Duodenal mucosa (tissue), 2 donors: Measurements from ENCODE around the gene NUTF2.
"Not testable (repeated sequence)": the region's sequence is repeated elsewhere in the genome, so short reads cannot be mapped to it uniquely, and the experiment has no call there.

Experiments used
- H3K27ac ChIP-seq: one replicate; pipeline ENCODE4 v1.7.0; 2013; ENCODE audit warnings: low read depth, low read length
- H3K27me3 ChIP-seq, 2 donors: one replicate each; pipeline ENCODE4 v1.7.0; 2013; ENCODE audit warnings: low read length in 2 of 2, control low read depth in 1 of 2; ENCODE audit not compliant: insufficient read depth in 2 of 2, control insufficient read depth in 1 of 2
- H3K36me3 ChIP-seq, 2 donors: one replicate each; pipeline ENCODE4 v1.7.0; 2013; ENCODE audit warnings: low read length in 2 of 2, control low read depth in 1 of 2; ENCODE audit not compliant: insufficient read depth in 2 of 2, control insufficient read depth in 1 of 2
- H3K4me1 ChIP-seq, 2 donors: one replicate each; pipeline ENCODE4 v1.7.0; 2013; ENCODE audit warnings: low read length in 2 of 2, control low read depth in 1 of 2; ENCODE audit not compliant: insufficient read depth in 2 of 2, control insufficient read depth in 1 of 2
- H3K4me3 ChIP-seq, 2 donors: one replicate each; pipeline ENCODE4 v1.7.0; 2013; ENCODE audit warnings: low read length in 2 of 2, low read depth in 1 of 2
- H3K9ac ChIP-seq, 2 donors: one replicate each; pipeline ENCODE4 v1.7.0; 2013; ENCODE audit warnings: low read length in 2 of 2, low read depth in 1 of 2
- H3K9me3 ChIP-seq, 2 donors: one replicate each; pipeline ENCODE4 v1.7.0; 2013; ENCODE audit warnings: low read length in 2 of 2, control low read depth in 1 of 2; ENCODE audit not compliant: control insufficient read depth in 1 of 2

Gene NUTF2

GRCh38 chr16:67915496-67915769, 68.7 kb downstream of the NUTF2 start:
- H3K9ac ChIP-seq, H3K27me3 ChIP-seq, H3K27ac ChIP-seq, H3K4me1 ChIP-seq, H3K4me3 ChIP-seq, H3K9me3 ChIP-seq: not testable (repeated sequence)
- peaks cover 18 to 56% of the 10 kb centered on the region in 2 donors for H3K36me3 ChIP-seq

- H3K36me3 ChIP-seq, result peaks cover 18 to 54% of the 10 kb centered on the region in 2 donors
- no peak overlapping the region for H3K4me3 ChIP-seq
- H3K9me3 ChIP-seq, result no peaks in the 10 kb centered on the region
- no peaks in the 10 kb centered on the region for H3K27me3 ChIP-seq
- peaks cover 0 to 3% of the 10 kb centered on the region in 2 donors for H3K4me1 ChIP-seq
- H3K27ac ChIP-seq, result no peak overlapping the region
- H3K9ac ChIP-seq, result no peak overlapping the region
These were observed 69.3 kb downstream of the NUTF2 start for GRCh38 chr16:67915831-67916723.

GRCh38 chr16:67917140-67917851, 70.6 kb downstream of the NUTF2 start:
- H3K27ac ChIP-seq, result no peak overlapping the region
- H3K9me3 ChIP-seq, result no peaks in the 10 kb centered on the region
- H3K27me3 ChIP-seq, result no peaks in the 10 kb centered on the region
- peaks cover 0 to 3% of the 10 kb centered on the region in 2 donors for H3K4me1 ChIP-seq
- H3K36me3 ChIP-seq, result peaks cover 18 to 52% of the 10 kb centered on the region in 2 donors
- no peak overlapping the region for H3K9ac ChIP-seq
- no peak overlapping the region for H3K4me3 ChIP-seq

GRCh38 chr16:67917852-67918236, 71.1 kb downstream of the NUTF2 start:
- Histone ChIP-seq H3K9ac (no peak overlapping the region), H3K9me3 (no peaks in the 10 kb centered on the region), H3K36me3 (peaks cover 18 to 57% of the 10 kb centered on the region in 2 donors), H3K27ac (no peak overlapping the region), H3K4me3 (no peak overlapping the region), H3K27me3 (no peaks in the 10 kb centered on the region), H3K4me1 (peaks cover 0 to 5% of the 10 kb centered on the region in 2 donors)

- Histone ChIP-seq H3K4me1 (peaks cover 0 to 9% of the 10 kb centered on the region in 2 donors), H3K9ac (no peak overlapping the region), H3K27ac (no peak overlapping the region), H3K27me3 (no peaks in the 10 kb centered on the region), H3K36me3 (peaks cover 15 to 72% of the 10 kb centered on the region in 2 donors), H3K9me3 (no peaks in the 10 kb centered on the region), H3K4me3 (no peak overlapping the region)
These were observed 73.0 kb downstream of the NUTF2 start for GRCh38 chr16:67919622-67920221.
